NCI-H526 (cell line): ENCODE data around the gene CDO1.

Experiments used
- DNase-seq, 2 experiments: peaks; one replicate each; lab custom pipeline; 2025; lab: John Stamatoyannopoulos, UW

CDO1 gene

GRCh38 chr5:115785381-115786065 is 30.9 kb downstream of the CDO1 start:
- DNase-seq = no peak

GRCh38 chr5:115778417-115778816 is 38.0 kb downstream of the CDO1 start:
- DNase-seq = no peak

GRCh38 chr5:115776989-115777388 is 39.5 kb downstream of the CDO1 start:
- DNase-seq = no peak

- DNase-seq = no peak
Observed at GRCh38 chr5:115775999-115776398, 40.5 kb downstream of the CDO1 start.

- no peak for DNase-seq
Observed at GRCh38 chr5:115774684-115775083, 41.8 kb downstream of the CDO1 start.

- DNase-seq = no peak
Observed at GRCh38 chr5:115772731-115773475, 43.6 kb downstream of the CDO1 start.

- no peak for DNase-seq
Observed at GRCh38 chr5:115770466-115770865, 46.0 kb downstream of the CDO1 start.

GRCh38 chr5:115767424-115767823 is 49.0 kb downstream of the CDO1 start:
- DNase-seq = no peak

- no peak for DNase-seq
Observed at GRCh38 chr5:115766608-115767007, 49.9 kb downstream of the CDO1 start.

GRCh38 chr5:115758356-115758755 is 58.1 kb downstream of the CDO1 start:
- DNase-seq = no peak

GRCh38 chr5:115755675-115756074 is 60.8 kb downstream of the CDO1 start:
- DNase-seq = no peak
